Ishikawa (cell line): ENCODE results near the gene DOCK8.

Experiments
- CEBPB ChIP-seq: IDR thresholded peaks from 2 replicates; pipeline ENCODE4 v1.6.1; 2012
- CREB1 ChIP-seq: IDR thresholded peaks from 2 replicates; pipeline ENCODE4 v1.6.1; 2012; ENCODE audit warnings: low read depth
- EP300 ChIP-seq: IDR thresholded peaks from 2 replicates; pipeline ENCODE4 v1.6.1; 2012; ENCODE audit warnings: borderline replicate concordance
- RAD21 ChIP-seq: IDR thresholded peaks from 2 replicates; pipeline ENCODE4 v1.6.1; 2012; ENCODE audit warnings: low read depth
- REST ChIP-seq: IDR thresholded peaks from 2 replicates; pipeline ENCODE4 v1.6.1; 2012; ENCODE audit warnings: low read depth, mild to moderate bottlenecking
- TAF1 ChIP-seq: IDR thresholded peaks from 2 replicates; pipeline ENCODE4 v1.6.1; 2012; ENCODE audit warnings: low read depth, mild to moderate bottlenecking
- TCF12 ChIP-seq: IDR thresholded peaks from 2 replicates; pipeline ENCODE4 v1.6.1; 2012; ENCODE audit warnings: low read depth
- TEAD4 ChIP-seq: IDR thresholded peaks from 2 replicates; pipeline ENCODE4 v1.6.1; 2012
- TF ChIP-seq, protein P1 (sequence below): IDR thresholded peaks from 2 replicates; pipeline ENCODE4 v1.6.1; 2012

DNA sequence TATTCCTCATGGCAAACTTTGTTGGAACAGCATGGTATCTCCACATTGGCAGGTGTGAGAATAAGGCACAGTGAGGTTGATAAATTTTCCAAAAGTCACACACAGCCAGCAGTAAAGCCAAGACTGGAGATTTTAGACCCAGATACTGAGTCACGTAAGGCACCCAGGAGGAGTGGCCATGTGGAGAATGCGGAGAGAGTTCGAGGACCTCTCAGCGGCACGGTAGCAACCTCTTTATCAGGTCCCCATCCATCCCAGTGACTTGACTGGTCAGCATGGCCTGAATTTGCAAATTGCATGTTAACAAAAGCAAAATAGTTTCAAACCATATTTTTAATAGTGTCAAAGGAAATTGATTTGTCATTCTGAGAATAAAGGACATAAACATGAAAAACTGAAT is 183.4 kb downstream of the DOCK8 start:
- no peak for TF ChIP-seq REST
- TF ChIP-seq CREB1, result no peak
- TF ChIP-seq RAD21, result no peak
- TF ChIP-seq TEAD4, result no peak
- TF ChIP-seq TCF12, result no peak
- TF ChIP-seq, protein P1, sequence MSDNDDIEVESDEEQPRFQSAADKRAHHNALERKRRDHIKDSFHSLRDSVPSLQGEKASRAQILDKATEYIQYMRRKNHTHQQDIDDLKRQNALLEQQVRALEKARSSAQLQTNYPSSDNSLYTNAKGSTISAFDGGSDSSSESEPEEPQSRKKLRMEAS, result no peak
- TF ChIP-seq EP300, result no peak
- no peak for TF ChIP-seq CEBPB
- no peak for TF ChIP-seq TAF1
